ENCODE results near the gene IRGQ.
A peak's percentile ranks its signal among the peaks of the same experiment; 100 is the strongest.

IRGQ gene

GRCh38 chr19:43575156-43575950 lies 20.6 kb downstream of the IRGQ start, which contains the start of the genes PINLYP and XRCC1:
PINLYP (plus strand) TSS chr19:43575801; CDS start chr19:43577192, 1,391 bp downstream.
XRCC1 (minus strand) TSS chr19:43575527; CDS start chr19:43575458, 69 bp downstream.
- Mint-ChIP-seq H3K4me3 (peak within 1 kb of the TSS; percentile 99), H3K4me1 (peaks cover 62% of the 10 kb centered on the region)

GRCh38 chr19:43574424-43575155 lies 21.3 kb downstream of the IRGQ start:
- peak overlapping the region; percentile 98 for H3K27ac Mint-ChIP-seq
- peaks cover 15% of the 10 kb centered on the region for H3K36me3 Mint-ChIP-seq
- ATAC-seq: no peak
- H3K4me1 Mint-ChIP-seq: peaks cover 62% of the 10 kb centered on the region
- no peaks in the 10 kb centered on the region for H3K9me3 Mint-ChIP-seq
- no peak for DNase-seq (ENCODE audit: low spot score in 2 of 2)
- peak overlapping the region; percentile 99 for H3K4me3 Mint-ChIP-seq

More at GRCh38 chr19:43575156-43575950, 20.6 kb downstream of the IRGQ start, which contains the start of the genes PINLYP and XRCC1:
- ATAC-seq (peak; percentile 99), DNase-seq (ENCODE audit: low spot score in 2 of 2) (peak; percentile 77 to 94)
- no peaks in the 10 kb centered on the region for H3K9me3 Mint-ChIP-seq
- peaks cover 15% of the 10 kb centered on the region for H3K36me3 Mint-ChIP-seq
- peak within 1 kb of the TSS; percentile 98 for H3K27ac Mint-ChIP-seq

GRCh38 chr19:43572171-43572588 lies 23.8 kb downstream of the IRGQ start:
- no peak for DNase-seq (ENCODE audit: low spot score in 2 of 2)
- H3K4me3 Mint-ChIP-seq: no peak overlapping the region
- no peak for ATAC-seq
- no peaks in the 10 kb centered on the region for H3K9me3 Mint-ChIP-seq
- H3K4me1 Mint-ChIP-seq: peaks cover 47% of the 10 kb centered on the region
- H3K27ac Mint-ChIP-seq: peak overlapping the region; percentile 76
- peaks cover 10% of the 10 kb centered on the region for H3K36me3 Mint-ChIP-seq

- Mint-ChIP-seq H3K27ac (peak overlapping the region; percentile 65), H3K9me3 (no peaks in the 10 kb centered on the region), H3K36me3 (peaks cover 4% of the 10 kb centered on the region), H3K4me3 (no peak overlapping the region), H3K4me1 (peaks cover 36% of the 10 kb centered on the region)
- no peak for ATAC-seq
- DNase-seq (ENCODE audit: low spot score in 2 of 2): no peak
These were observed 25.7 kb downstream of the IRGQ start for GRCh38 chr19:43570174-43570791.

GRCh38 chr19:43569657-43570056 lies 26.3 kb downstream of the IRGQ start:
- Mint-ChIP-seq H3K36me3 (no peaks in the 10 kb centered on the region), H3K9me3 (no peaks in the 10 kb centered on the region), H3K4me1 (peaks cover 36% of the 10 kb centered on the region), H3K4me3 (no peak overlapping the region), H3K27ac (peak overlapping the region; percentile 65)
- no peak for DNase-seq (ENCODE audit: low spot score in 2 of 2)
- ATAC-seq: no peak

- H3K4me3 Mint-ChIP-seq: no peak overlapping the region
- no peak for ATAC-seq
- H3K9me3 Mint-ChIP-seq: no peaks in the 10 kb centered on the region
- peaks cover 38% of the 10 kb centered on the region for H3K36me3 Mint-ChIP-seq
- DNase-seq (ENCODE audit: low spot score in 2 of 2): no peak
- H3K4me1 Mint-ChIP-seq: peaks cover 55% of the 10 kb centered on the region
- H3K27ac Mint-ChIP-seq: peak overlapping the region; percentile 93
These were observed 31.1 kb downstream of the IRGQ start for GRCh38 chr19:43564800-43565199.

GRCh38 chr19:43563816-43564457 lies 32.0 kb downstream of the IRGQ start:
- no peaks in the 10 kb centered on the region for H3K9me3 Mint-ChIP-seq
- H3K4me3 Mint-ChIP-seq: peak overlapping the region; percentile 57
- peaks cover 46% of the 10 kb centered on the region for H3K36me3 Mint-ChIP-seq
- DNase-seq (ENCODE audit: low spot score in 2 of 2) (no peak), ATAC-seq (no peak)
- peak overlapping the region; percentile 93 for H3K27ac Mint-ChIP-seq
- peaks cover 53% of the 10 kb centered on the region for H3K4me1 Mint-ChIP-seq

- Mint-ChIP-seq H3K9me3 (no peaks in the 10 kb centered on the region), H3K4me3 (peak overlapping the region; percentile 57), H3K4me1 (peaks cover 53% of the 10 kb centered on the region), H3K27ac (peak overlapping the region; percentile 93), H3K36me3 (peaks cover 57% of the 10 kb centered on the region)
- ATAC-seq (peak; percentile 97), DNase-seq (ENCODE audit: low spot score in 2 of 2) (peak; percentile 52 to 85)
These were observed 33.2 kb downstream of the IRGQ start for GRCh38 chr19:43562698-43563241.

GRCh38 chr19:43562226-43562697 lies 33.7 kb downstream of the IRGQ start:
- Mint-ChIP-seq H3K4me3 (peak overlapping the region; percentile 57), H3K36me3 (peaks cover 62% of the 10 kb centered on the region), H3K27ac (peak overlapping the region; percentile 93), H3K9me3 (no peaks in the 10 kb centered on the region), H3K4me1 (peaks cover 53% of the 10 kb centered on the region)
- DNase-seq (ENCODE audit: low spot score in 2 of 2) (no peak), ATAC-seq (no peak)

- no peak overlapping the region for H3K4me3 Mint-ChIP-seq
- H3K36me3 Mint-ChIP-seq: peaks cover 71% of the 10 kb centered on the region
- no peak for ATAC-seq
- H3K4me1 Mint-ChIP-seq: peaks cover 53% of the 10 kb centered on the region
- no peaks in the 10 kb centered on the region for H3K9me3 Mint-ChIP-seq
- no peak for DNase-seq (ENCODE audit: low spot score in 2 of 2)
- H3K27ac Mint-ChIP-seq: peak overlapping the region; percentile 93
These were observed 34.6 kb downstream of the IRGQ start for GRCh38 chr19:43561139-43561970.

GRCh38 chr19:43560687-43561086 lies 35.2 kb downstream of the IRGQ start:
- H3K4me3 Mint-ChIP-seq: no peak overlapping the region
- ATAC-seq: no peak

GRCh38 chr19:43555185-43555770 lies 40.7 kb downstream of the IRGQ start:
- H3K4me3 Mint-ChIP-seq: no peak overlapping the region
- DNase-seq (ENCODE audit: low spot score in 2 of 2): peak; percentile 80 to 89
- ATAC-seq: peak; percentile 91
- H3K4me1 Mint-ChIP-seq: peaks cover 11% of the 10 kb centered on the region
- peak overlapping the region; percentile 83 for H3K27ac Mint-ChIP-seq
- H3K36me3 Mint-ChIP-seq: peaks cover 91% of the 10 kb centered on the region
- H3K9me3 Mint-ChIP-seq: no peaks in the 10 kb centered on the region

More at GRCh38 chr19:43560687-43561086, 35.2 kb downstream of the IRGQ start:
- peaks cover 53% of the 10 kb centered on the region for H3K4me1 Mint-ChIP-seq
- H3K9me3 Mint-ChIP-seq: no peaks in the 10 kb centered on the region
- peaks cover 77% of the 10 kb centered on the region for H3K36me3 Mint-ChIP-seq
- H3K27ac Mint-ChIP-seq: peak overlapping the region; percentile 93
- DNase-seq (ENCODE audit: low spot score in 2 of 2): no peak

- H3K36me3 Mint-ChIP-seq: peaks cover 91% of the 10 kb centered on the region
- no peak for ATAC-seq
- H3K9me3 Mint-ChIP-seq: no peaks in the 10 kb centered on the region
- no peak overlapping the region for H3K4me3 Mint-ChIP-seq
- H3K27ac Mint-ChIP-seq: peak overlapping the region; percentile 83
- H3K4me1 Mint-ChIP-seq: peaks cover 9% of the 10 kb centered on the region
- DNase-seq (ENCODE audit: low spot score in 2 of 2): no peak
These were observed 41.5 kb downstream of the IRGQ start for GRCh38 chr19:43554317-43554895.
